Right ventricle myocardium superior (tissue), 1 donor: ENCODE measurements around the gene KRT71. TPM values are rescaled to one million over a fixed set of nuclear protein-coding genes. Genes with fewer than 3 reads are reported as not detected.

Source experiments
- ATAC-seq: fragments of 200-7000 bp; cut with Tn5 transposase; one replicate; pipeline ENCODE4 v1.9.1; 2020; ENCODE audit warnings: mild to moderate bottlenecking; ENCODE audit not compliant: poor library complexity
- DNase-seq: peaks from one replicate; pipeline ENCODE4 v3.0.0-alpha.2; 2020
- intact Hi-C: fragments of 100-400 bp; cut with DNase I; formaldehyde crosslinking; loops from one replicate; pipeline ENCODE4 v1.11.2; 2022
- total RNA-seq: library from RNA; stranded (reverse); fragmentation: NEBNext Ultra II Directional; extraction: Animal tissue kit (Norgen Biotek cat#: 25700); gene quantifications from one replicate; pipeline ENCODE4 v1.2.1, GENCODE V29; 2021
- donor health status: DM: no; HTN: yes; CAD: no; lungs with severe emphysema.

Gene KRT71
- total RNA-seq, 1 donor from 2014 or later: not detected

DNA sequence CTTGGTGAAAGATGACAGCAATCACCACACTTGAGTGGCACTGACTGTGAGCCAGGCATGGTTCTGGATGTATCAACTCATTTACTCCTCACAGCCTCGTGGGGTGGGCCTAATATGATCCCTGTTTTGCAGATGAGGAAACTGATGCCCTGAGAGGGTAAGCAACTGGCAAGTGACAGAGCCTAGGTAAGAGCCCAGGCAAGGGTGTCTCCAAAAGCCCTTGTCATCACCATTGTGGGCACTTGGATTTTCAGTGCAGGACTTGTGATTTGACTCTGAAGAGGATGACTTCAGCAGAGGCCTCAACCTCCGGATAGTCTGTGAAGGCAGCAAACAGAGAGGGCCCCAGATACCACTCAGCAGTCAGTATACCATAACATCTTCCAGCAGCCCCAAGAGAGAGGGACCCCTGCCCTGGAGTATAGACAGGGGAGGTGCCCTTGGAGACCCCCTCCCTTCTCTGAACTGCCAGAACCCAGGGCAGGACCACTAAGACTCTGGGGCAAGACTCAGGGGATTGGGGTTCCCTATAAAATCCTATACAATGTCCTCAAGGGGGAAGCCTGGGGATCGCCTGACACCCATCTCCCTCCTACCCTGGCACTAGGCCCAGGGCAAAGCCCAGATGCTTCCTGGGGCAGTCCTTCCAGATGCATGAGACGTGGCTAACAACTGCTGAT is 25.7 kb downstream of the KRT71 start:
- DNase-seq (no peak), ATAC-seq (no peak)
- intact Hi-C loops: no loop called here

DNA sequence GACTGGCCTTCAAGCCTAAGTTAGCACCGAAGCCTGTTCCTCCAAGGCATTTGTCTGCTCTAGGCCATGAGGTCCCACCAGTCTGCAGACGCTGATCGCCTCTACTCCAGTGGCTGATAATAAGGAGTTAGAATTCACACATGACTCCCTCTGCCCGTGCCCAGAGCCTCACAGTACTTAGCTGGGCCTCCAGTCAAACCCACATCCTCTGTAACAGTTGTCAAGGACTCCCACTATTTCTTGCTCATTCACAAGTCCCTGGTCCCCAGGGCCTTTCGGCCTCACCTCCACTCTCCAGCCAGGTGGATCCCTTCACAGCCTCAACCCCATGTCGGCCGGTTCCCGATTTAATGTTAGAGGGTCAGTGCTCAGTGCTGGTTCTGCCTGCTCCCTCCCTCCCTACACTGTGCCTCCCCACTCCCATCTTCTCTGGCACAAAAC is 26.4 kb downstream of the KRT71 start:
- intact Hi-C loops: no loop called here
- no peak for DNase-seq
- no peak for ATAC-seq

DNA sequence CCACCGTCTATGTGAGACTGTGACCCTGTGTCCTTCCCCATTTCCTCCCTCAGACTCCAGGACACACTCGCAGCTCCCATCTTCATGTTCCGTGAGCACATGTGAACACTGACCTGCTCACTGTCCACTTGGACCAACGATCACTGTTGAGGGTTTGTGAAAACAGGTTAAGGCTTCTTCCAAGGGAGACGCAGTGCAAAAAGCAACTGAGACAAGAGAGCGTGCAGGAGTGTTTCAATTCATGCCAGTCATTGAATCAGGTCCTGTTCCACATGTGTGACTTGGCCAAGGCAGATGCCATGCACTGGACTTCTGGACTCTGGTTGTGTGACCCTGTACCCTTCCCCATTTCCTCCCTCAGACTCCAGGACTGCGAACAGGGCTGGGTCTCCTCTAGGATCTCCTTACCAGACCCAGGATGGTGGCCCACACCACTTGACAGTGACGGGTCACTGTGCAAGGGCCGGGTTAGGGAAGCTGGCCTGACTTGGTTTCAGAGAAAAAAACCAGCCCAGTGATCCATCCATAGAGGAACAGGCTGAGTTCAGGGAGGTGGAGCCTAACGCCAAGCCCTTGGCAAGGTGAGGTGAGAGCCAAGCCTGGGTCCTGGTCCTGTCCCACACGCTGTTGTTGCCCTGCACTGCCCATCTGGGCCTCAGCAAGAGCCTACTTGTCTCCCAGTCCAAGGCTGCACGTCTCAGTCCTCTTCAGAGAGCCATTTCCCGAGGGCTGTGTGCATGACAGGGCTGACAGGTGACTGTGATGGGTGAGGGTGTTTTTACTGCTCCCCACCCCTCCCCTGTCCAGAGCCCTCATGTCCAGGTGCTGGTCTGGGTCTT is 27.1 kb downstream of the KRT71 start:
- intact Hi-C loops: no loop called here
- ATAC-seq (no peak), DNase-seq (no peak)

DNA sequence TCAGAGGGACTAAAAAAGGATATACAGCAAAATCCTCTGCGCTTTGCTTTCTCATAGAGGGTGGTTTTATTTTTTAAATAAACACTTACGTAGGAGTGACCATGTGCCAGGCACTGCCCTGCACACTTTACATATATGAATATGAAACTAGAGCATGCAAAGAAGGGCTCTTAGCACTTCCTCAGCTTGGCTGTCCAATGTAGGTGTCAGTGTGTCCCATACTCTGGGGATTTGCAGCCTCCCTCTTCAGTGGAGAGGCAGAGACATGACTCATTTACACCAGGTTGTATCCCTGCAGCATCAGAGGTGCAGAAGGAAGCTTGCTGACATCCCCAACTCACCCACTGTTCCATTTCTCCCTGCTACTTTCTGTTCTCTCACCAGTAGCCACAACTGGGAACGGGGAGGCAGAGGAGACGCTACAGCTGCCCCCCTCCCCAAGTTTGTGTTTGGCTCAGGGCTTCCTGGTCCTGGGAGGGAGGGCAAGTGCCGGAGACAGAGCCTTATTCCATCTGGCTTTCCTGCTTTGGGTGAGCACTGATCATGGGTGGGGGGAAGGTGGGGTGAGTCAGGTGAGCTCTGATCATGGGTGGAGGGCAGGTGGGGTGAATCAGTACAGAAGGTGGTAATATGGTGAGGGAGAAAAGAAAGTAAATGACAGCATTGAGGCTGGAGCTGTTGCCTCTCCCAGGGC is 27.9 kb downstream of the KRT71 start:
- no peak for ATAC-seq
- DNase-seq: no peak

DNA sequence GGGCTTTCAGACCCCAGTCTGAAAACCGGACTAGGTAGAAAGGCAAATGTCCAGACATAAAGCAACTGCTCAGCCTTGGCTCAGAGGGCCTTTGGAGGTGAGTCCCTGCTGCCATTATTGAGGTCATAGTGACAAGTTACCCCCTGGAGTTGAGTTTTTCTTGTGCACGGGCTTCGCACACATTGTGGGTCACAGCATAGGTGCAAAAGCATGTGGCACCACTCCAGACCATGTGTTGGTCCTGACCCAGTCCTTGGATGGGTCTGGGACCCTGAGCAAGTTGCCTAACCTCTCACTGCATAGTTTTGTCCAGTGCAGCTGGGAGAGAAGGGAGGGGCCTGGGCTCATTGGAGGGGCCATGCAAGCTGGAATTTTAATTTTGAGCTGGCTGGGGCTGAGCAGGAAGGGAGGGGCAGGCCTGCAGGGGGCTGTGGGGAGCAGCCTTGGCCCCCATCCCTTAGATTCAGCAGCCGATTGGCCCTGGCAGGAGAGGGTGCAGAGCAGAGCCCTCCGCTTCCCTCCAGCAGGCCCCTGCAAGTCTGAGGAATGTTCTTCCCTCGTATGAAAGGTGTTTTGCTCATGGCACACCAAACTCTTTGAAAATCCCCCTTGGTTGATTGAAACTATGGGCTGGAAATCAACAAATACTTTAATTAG is 28.6 kb downstream of the KRT71 start:
- no peak for ATAC-seq
- intact Hi-C loops: no loop called here
- no peak for DNase-seq

More for the DNA sequence above, 27.9 kb downstream of the KRT71 start:
- intact Hi-C loops: no loop called here

DNA sequence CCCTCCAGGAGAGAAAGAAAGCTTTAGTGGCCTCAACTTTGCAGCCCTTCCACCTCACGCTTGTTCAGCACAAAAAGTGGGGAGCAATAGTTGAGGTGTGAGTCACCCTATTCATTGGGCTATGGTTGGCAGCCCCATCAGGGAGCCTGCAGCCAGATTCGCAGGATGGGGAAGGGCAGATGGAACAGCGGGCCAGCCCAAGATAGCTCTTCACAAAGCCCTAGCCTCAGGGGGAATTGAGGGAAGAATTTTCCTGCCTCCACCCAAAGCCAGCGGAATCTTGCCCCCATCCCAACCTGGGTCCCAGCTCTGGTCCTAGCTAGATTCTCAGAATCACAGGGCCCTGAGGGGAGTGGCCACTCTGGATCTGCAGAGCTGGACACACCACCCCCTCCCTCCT is 29.1 kb downstream of the KRT71 start:
- ATAC-seq: no peak
- DNase-seq: no peak
- intact Hi-C loops: no loop called here

DNA sequence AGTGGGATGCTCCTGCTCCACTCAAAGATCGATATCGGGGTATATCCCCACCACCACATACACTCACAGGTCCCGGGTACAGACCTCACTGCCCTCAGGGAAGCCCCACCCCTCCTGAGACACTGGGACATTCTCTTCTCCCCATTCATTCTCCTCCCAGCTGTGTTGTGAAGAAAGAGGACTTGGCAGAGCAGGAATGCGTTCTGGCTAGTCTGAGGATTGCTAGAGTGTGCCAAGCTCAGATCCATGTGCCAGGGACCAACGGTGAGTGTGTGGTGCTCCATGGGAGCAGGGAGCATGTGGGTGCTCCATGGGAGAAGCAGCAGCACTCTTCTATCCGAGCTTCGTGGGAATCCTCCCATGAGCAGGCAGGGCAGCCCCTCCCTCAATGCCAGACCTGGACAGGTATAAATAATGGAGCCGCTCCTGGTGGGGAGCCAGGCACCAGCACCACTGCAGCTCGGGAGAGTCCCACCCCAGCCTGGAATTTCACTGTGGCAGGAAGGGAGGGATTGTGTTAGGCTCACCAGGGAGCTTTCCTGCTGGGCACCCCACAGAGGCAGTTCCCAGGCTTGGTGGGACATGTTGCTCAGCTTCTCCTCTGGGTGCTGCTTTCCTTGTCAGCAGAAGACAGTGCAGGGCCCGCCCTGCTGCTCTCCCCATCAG is 30.5 kb downstream of the KRT71 start:
- intact Hi-C loops: no loop called here
- DNase-seq: no peak
- ATAC-seq: peak; percentile 61

DNA sequence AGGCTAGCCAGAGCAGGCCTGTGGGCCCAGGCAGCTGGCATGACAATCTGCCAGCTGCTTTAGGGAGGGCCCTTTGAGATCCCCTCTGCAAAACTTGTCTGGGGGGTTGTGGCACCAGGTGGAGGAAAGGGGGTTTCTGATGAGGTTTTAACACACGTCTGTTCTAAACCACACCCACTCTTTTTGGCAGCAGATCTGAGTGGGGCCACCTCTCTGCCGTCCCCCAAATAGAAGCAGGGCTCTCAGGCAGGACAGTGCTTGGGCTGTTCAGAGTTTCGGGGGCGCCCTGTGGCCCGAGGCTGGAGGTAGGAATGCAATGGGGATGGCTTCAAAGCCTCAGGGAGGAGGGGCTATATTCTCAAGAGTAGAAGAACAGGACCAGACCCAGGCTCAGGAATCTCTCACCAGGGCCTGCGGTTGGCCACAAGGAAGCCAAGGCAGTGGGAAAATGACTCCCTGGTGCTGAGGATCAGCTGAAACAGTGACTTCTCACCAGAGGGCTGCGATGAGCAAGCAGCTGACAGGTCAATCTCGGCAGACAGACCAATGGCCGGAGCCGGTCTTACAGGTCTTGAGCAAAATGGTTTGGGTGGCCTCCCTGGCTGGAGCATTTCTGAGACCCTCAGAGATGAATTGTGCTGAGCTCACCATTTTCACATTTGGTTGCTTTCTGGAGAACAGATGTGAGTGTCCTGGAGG is 31.2 kb downstream of the KRT71 start:
- DNase-seq (no peak), ATAC-seq (no peak)
- intact Hi-C loops: no loop called here

DNA sequence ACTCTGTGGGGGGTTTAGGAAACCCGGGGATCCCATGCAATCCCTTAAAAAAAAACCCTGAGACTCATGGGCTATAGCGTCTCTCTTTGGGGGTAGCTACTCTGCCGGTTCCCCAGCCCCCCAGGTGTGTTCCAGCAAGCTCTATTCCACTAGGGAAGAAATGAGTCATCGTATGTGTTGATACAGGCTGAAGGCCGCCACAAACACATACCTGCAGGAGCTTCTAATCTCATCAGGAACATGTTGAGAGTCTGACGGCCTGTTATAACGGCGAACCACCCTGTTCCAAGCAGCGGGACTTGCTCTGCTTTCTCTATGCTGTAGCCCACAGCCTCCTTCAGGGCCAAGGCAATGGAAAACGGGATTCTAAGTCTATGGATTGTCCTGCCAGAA is 31.8 kb downstream of the KRT71 start:
- DNase-seq: no peak
- ATAC-seq: no peak
- intact Hi-C loops: no loop called here

DNA sequence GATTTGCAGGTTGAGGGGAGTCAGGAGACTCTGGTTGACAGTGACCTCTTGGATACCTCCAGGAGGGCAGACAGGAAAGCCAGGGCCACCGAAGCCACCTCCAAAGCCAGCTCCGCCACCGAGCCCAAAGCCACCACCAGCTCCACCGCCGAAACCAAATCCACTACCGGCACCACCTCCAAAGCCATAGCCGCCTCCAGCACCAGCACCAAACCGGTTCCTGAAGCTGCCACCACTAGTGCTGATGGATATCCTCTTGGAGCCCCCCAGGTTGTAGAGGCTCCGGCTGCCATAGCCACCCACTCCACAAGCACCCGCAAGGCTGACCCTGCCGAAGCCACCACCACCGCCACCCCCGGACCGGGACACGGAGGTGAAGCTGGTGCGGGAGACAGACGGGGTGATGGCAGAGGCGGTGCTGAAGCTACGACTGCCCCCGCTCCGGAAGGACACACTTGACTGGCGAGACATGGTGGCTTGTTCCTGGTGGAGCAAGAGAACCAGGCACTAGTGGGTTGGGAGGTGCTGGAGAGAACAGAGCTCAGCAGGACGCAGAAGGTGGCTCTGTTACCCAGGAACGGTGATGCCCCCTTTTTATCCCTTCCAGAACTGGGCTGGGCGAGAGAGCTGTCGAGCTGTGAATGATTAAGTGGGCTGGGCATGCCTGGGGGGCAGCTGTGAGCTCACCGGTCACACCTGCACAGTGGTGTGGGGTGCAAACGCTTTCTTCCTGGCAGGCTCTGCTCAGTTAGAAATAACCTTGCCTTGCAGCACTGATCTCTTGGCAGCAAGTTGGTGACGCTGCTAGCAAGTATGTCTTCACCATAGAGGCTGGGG is 32.9 kb downstream of the KRT71 start, which contains the start of gene KRT5:
Gene KRT5, minus strand, starts transcription at position 569 of the 837 bp plus-strand sequence. Its CDS starts 98 bp downstream, at position 471.
- intact Hi-C loops: loop anchor here (10.0 kb wide), 1 partner anchor 155 kb away; the partner anchor contains the start of gene KRT85
- ATAC-seq (no peak), DNase-seq (no peak)

DNA sequence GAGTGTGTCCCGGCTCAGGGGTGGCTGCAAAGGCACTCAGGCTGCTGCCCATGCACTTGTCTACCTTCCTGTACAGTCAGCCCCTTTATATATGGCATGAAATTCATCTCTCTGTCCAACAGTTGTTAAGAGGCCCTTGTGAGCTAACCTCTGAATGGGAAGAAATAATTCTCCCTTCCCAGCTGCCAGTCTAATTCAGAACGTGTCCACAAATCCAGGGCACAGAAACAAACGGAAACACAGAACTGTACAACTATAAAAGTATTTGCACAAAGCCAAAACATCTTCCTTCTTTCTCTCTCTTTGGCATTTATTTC is 33.6 kb downstream of the KRT71 start:
- intact Hi-C loops: loop anchor here (10.0 kb wide), 1 partner anchor 155 kb away; the partner anchor contains the start of gene KRT85
- no peak for DNase-seq
- no peak for ATAC-seq

DNA sequence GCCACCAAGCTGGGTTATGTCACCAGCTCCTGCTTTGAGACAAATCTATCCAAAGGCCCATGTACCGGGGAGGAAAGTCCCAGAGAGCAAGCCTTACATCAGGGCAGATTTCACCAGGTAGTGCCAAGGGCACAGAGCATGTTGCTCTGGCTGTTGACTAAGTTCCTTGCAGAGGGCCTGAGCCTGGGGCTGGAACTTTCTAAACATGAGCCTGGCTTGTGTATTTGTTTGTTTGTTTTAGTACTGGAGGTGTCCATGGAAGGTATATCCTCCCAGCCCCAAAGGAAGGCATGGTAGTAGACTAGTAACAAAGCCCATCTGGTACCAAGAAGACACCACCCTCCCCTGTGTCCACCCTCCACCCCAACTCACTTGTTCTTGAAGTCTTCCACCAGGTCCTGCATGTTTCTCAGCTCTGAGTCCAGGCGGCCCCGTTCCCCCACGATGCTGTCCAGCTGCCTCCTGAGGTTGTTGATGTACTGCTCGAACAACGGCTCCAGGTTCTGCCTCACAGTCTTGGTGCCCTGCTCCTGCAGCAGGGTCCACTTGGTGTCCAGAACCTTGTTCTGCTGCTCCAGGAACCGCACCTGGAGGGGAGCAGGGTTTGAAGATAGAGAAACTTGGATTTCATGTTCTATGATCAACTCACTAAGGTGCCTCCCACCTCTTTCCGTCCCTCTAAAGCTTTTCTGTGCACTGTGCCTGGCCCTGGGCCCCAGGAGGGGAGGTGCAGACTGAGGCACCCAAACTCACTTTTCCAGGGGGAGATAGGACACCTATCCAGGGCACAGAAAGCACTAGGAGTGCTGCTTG is 34.2 kb downstream of the KRT71 start:
- ATAC-seq: no peak
- intact Hi-C loops: loop anchor here (10.0 kb wide), 1 partner anchor 154 kb away; the partner anchor contains the start of gene KRT85
- DNase-seq: no peak

DNA sequence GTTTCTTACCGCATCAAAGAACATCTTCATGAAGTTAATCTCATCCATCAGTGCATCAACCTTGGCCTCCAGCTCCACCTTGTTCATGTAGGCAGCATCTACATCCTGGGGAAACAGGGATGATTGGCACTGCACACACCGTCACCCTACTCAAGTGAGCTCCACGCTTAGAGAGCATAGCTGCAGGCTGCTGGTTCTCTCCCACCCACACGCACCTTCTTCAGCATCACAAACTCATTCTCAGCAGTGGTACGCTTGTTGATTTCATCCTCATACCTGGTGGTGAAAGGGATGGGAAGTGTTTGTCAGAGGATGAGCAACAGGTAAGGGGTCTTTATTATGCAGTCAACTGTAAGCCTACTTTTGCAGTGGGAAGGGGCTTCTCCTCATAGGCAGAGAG is 35.1 kb downstream of the KRT71 start:
- DNase-seq (no peak), ATAC-seq (no peak)
- intact Hi-C loops: loop anchor here (10.0 kb wide), 1 partner anchor 153 kb away; the partner anchor contains the start of gene KRT85

DNA sequence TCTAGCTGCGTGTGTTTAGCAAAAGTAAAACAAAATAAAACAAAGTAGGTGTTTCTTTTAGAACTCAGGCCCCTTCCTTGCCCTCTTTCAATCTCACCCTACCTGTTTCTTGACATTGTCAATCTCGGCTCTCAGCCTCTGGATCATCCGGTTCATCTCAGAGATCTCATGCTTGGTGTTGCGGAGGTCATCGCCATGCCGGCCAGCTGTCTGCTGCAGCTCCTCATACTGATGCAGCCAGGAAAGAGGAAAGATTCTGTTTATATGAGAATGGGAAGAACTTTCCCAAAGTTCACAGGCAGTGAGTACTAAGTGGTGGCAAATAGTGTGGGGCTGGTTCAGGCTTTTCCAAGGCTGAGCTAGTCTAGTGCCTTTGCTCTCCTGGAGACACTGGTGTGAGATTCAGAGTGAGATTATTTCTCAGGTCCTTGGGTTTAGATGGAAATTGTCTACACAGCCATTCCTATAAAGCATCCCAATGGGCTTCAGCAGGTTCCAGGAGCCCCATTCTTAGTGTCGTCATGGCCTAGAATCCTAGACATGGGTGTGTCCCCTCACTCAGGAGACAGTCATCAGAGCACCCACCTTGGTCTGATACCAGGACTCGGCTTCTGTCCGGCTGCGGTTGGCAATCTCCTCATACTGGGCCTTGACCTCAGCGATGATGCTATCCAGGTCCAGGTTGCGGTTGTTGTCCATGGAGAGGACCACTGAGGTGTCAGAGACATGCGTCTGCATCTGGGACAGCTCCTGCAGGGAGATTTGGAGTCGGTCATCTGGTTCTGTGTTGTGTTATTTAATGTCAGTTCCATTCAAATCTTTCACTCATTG is 35.7 kb downstream of the KRT71 start:
- intact Hi-C loops: loop anchor here (10.0 kb wide), 1 partner anchor 152 kb away; the partner anchor contains the start of gene KRT85
- DNase-seq (no peak), ATAC-seq (no peak)
